Measurements from ENCODE around the gene MFSD6L.

MFSD6L gene

GRCh38 chr17:8798846-8799569 is at the start of gene MFSD6L:
TSS of gene MFSD6L (minus strand) at chr17:8799365. CDS start at chr17:8799120, 245 bp downstream.
- no peak for DNase-seq

DNA sequence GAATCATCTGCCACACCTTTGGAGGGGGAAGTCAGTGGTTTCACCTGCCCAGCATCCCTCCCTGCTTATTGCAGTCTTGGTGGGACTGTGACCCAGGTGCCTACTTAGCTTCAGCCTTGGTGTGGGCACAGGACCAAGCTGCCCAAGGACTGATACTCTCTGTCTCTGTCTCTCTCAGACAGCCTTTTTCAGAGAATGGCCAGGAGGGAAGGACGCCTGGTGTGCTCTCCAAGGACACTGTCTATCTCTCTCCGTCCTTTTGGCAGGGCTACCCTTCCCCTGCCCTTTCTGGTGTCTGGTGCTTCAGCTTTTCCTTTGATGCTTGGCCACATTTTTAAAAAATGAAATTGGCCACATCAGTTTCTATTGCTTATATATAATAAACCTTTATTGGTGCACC is 48.7 kb upstream of the MFSD6L start:
- DNase-seq = no peak

DNA sequence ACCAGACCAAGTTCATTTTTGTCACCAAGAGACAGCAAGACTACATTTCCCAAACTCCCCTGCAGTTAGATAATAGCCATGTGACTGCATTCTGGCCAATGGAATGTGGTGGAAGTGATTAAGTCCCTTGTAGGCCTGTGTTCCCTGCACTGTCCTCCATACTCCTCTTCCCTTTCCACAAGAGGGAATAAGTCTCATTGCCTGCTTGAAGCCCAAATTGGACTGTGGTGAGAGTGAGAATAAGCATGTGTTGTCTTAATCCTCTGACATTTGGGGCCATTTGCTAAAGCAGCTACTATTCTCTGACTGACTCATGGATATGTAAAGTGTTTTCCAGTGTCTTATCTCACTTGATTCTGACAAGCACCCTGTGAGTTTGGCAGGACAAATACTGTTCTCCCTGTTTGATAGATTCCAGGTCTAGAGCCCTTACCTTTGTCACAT is 47.6 kb upstream of the MFSD6L start:
- DNase-seq = no peak

- no peak for DNase-seq
Observed at GRCh38 chr17:8844229-8845218, 45.4 kb upstream of the MFSD6L start.

DNA sequence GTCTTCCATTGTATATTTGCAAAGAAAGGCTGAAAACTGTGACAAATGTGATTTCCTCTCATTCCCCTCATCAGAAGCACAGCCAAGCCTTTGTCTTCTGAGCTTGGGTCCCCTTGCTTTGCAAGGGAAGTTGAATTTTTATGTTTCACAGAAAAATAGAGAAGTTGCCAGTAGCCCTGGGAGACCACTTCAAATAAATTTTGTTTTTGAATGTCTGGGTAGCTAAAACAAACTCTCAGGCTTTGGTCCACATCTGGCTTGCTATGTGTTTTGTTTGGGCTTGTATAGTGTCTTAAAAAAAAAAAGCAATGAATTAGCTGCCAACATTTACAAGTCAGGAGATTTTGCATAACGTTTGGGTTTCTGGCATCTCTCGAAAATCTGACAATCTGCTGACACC is 44.2 kb upstream of the MFSD6L start:
- no peak for DNase-seq

GRCh38 chr17:8841844-8842243 is 42.7 kb upstream of the MFSD6L start:
- DNase-seq = no peak

DNA sequence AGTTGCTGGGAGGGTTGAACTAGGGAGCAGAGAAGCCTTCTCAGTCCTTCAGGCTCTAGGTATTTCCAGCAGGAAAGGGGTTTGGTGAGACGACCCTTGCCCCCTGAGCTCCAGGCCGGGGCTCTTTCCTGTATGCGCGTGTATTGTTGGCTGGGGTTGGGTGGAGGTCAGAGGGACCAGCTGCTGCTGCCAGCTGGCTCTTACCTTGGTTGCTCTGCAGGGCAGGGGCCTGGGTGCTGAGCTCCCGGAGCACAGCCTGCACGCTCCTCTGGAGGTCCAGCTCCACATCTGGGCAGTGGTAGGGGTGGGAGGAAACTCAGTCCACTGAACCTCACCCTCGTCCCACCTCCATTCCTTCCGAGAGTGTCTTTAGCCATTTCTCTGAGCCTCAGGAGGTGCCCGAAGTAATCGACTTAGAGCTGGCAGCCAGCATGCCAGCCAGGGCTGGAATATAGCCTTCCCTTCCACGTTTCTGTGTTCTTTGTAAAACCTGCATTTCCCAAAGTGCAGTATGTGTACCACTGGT is 40.3 kb upstream of the MFSD6L start:
- DNase-seq = no peak

GRCh38 chr17:8838551-8839095 is 39.5 kb upstream of the MFSD6L start:
- DNase-seq = no peak

GRCh38 chr17:8837563-8838075 is 38.5 kb upstream of the MFSD6L start:
- DNase-seq = no peak

DNA sequence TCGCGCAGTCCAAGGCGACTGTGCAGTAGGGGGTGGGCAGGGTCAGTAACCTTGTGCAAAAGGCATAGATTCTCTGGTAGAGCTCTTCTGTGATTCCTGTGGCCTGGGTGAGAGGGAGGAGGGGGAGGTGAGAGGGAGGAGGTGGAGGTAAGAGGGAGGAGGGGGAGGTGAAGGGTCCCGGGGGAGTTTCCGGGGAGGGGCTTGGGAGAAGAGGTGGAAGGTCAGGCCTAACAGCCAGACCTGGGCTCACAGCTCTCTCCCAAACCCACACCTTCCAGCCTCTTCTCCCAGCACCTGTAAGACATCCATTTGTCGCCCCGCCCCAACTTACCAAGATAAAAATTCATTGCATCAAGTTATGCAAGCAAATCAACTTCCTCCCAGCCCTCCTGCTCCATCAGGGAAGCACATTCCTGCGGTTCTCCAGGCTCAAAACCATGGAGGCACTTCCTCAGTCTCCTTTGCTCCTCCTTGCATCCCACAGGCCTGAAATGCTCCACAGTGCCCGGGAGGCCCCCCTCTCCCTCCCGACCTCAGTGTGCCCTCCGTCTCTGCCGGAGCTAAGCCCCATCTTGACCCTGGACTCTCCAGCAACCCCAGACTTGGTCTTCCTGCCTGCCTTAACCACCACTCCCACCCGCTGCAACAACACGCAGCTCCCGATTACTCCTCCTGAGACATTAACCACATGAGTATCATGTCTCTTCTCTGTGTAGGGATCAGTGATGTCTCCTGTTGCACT is 37.8 kb upstream of the MFSD6L start:
- DNase-seq = no peak

DNA sequence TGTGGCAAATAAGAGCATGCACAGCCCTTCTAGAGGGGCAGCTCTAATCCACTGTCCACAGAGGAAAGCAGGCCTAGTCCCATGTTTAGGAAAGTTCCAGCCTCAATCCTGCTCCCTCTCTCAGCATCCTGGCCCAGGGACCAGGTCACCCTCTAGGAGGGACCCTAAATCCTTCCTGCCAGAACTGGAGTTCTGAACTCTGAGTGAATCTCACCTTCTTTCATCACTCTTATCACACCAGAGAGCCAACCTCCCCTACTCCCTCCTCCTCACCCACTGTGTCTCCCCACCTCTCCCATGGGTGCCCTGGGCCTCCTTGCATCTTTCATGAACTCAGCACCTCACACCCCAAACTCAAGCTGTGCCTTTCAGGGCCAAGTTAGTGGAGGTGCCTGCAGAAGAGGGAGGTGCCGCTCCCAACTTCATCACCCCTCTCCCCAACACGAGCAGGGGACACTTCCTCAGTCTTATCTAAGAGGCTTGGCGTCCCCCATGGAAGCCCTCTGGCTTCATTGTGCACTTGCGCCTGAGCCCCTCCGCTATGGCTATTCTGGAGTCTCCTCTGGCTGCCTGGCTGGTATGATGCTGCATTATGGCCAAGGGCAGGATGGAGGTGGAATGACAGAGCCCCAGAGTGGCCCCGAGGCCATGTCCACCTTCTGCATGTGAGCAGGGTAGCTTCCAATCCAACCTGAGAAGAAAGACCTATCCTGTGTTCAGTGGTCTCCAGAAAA is 36.6 kb upstream of the MFSD6L start:
- DNase-seq = no peak

GRCh38 chr17:8835106-8835505 is 35.9 kb upstream of the MFSD6L start:
- no peak for DNase-seq

DNA sequence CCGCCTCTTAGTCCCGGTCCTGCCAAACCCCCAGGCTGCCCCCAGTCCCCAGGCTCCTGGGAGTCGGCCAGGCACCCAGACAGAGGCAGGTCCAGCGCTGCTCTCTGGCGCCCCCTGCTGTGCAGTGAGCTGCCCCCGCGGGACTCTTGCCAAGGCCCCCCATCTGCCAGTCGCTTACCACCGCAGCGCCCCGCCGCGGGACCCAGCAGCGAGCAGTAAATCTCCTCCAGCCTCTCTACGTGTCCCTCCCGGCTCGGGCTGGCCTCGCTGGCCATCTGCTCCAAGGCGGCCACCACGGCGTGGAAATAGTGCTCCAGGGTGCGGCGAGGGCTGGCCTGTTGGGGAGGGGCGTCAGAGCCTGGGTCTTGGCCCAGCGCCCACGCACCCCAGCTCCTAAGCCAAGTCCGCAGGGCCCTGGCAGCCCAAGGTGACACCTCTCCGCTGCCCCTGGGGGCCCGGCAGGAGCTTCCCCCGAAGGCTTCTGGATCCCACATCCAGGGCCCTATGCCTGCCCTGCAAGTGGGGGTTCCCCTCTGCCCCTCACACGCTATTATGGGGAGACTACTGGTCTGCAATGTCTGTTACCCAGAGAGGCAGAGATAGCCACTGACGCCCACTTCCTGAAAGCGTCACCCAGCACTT is 33.7 kb upstream of the MFSD6L start:
- DNase-seq = no peak

DNA sequence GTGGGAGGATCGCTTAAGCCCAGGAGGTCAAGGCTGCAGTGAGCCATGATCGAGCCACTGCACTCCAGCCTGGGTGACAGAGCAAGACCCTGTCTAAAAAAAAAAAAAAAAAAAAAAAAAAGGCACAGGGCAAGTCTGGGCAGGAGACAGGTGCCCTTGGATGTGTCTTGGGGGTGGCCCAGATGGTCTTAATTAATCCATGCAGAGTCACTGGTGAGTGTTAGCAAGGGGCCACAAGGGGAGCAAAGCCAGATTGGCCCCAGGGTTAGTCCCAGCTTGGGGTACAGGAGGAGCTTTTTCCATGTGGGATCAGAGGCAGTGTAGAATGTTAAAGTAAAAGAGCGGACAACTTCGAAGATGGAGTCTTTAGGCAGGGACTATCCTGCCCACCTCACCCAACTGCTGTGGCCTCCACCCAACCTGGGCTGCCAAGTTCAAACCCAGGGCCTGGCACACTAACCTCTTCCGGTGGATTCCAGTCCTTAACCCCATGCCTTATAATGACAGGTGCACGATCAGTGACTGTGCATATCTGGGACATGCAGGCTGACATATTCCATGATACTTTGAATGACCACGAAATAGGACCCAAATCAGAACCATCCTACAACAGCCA is 32.2 kb upstream of the MFSD6L start:
- no peak for DNase-seq

DNA sequence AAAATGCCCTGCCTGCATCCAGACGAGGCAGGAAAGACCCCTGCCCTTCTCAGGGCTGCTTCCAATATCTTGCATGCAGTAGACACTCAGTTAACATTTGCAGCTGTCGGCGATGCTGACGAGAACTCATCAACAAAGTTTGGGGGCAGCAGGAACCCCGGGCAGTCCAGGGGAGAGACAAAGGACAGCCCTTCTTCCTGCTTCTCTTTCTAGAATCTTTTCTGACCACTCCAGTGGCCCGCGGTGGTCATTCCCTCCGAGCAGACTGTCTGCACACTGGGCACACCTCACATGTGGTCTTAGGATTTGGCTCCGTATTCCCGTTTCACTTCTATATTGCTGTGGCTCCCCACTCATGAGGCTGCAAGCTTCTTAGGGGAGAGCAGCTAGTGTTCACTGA is 31.0 kb upstream of the MFSD6L start:
- DNase-seq = no peak

GRCh38 chr17:8829036-8829941 is 30.1 kb upstream of the MFSD6L start:
- DNase-seq = no peak

GRCh38 chr17:8828517-8828875 is 29.3 kb upstream of the MFSD6L start:
- DNase-seq = no peak

DNA sequence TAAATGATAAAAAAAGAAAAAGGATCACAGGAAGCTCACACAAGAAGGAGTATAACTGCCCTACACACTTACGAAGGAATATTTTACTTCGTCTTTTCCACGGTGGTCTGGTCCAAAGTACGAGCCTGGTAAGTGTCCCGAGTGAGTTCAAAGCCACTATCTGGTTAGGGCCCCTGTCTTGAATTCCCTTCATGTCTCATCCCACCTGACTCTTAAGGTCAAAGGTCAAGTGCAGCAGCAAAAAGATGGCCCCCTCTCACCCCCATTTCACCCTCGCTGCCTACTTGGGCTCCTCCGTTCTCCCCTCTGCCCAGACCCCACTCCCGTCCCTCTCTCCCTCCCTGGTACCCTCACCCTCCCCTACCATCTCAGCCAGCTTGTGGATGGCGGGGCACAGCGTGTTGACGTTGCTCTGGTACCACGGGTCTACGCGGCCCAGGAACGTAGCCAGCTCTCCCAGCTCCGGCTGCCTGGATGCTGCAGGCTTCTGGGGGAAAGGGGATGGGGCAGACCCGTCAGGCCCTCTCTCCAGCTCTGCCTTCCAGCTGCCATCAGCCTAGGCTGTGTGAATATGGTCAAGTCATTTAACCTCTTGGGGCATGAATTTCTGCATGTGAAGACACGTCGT is 27.8 kb upstream of the MFSD6L start:
- no peak for DNase-seq

GRCh38 chr17:8825802-8826201 is 26.6 kb upstream of the MFSD6L start:
- DNase-seq = no peak
